ENCODE measurements around the gene PLPPR1.

DNA sequence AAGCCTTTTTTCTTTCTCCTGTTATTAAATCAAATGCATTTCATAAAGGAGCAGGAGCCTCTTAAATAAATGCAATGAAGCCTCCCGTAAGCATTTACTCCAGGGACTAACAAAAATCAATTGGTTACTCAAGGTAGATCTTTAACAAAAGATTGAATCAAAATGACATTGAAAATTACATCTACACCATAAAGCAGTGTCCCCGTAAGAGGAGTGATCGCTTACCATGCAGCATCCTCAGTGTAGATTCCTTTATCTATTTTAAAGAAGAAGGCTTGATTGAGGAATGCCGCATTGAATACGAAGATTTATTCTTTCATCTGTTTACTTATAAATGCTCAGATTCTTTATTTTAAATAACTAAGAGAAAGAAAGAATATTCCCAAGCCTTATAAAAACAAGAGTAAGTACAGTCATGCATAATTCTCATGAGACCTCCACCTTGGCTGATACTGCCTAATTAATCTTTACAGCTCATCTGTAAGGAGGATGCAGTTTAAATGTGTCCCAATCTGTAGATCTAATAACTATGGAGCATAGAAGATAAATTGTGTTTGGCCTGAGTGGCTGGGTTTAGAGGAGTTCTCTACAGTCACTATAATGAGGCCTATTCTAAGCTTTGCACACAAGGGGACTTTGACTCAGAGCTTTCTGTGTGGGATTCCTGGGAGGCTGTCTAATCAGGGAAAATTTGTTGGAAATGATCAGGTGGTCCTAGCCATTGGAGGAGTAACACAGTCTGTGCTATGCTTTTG, 55.1 kb downstream of the PLPPR1 start:
- TF ChIP-seq GATA2 (IDR thresholded peaks at IDR 0.05; ENCODE audit: low read depth, low read length) (no peak), GATA3 (IDR thresholded peaks at IDR 0.05; ENCODE audit: low read depth, low read length) (no peak)
